Esophagus (tissue), 2 donors: ENCODE results near the gene GPC3. TPM values are rescaled to one million over a fixed set of nuclear protein-coding genes. Genes with fewer than 3 reads are reported as not detected.

Source experiments
- H3K27ac ChIP-seq, 2 donors: one replicate each; pipeline ENCODE4 v1.5.1; 2013; ENCODE audit warnings: low read depth in 2 of 2, mild to moderate bottlenecking in 2 of 2, inconsistent platforms in 1 of 2, low read length in 1 of 2, moderate library complexity in 1 of 2
- H3K27me3 ChIP-seq, 2 donors: one replicate each; pipeline ENCODE4 v1.6.1; 2013; ENCODE audit warnings: low read length in 2 of 2, control low read depth in 1 of 2, mild to moderate bottlenecking in 1 of 2; ENCODE audit not compliant: insufficient read depth in 2 of 2, control insufficient read depth in 1 of 2
- H3K36me3 ChIP-seq, 2 donors: one replicate each; pipeline ENCODE4 v1.6.1; 2013; ENCODE audit warnings: low read length in 1 of 2; ENCODE audit not compliant: control insufficient read depth in 2 of 2, insufficient read depth in 2 of 2
- H3K4me1 ChIP-seq, 2 donors: one replicate each; pipeline ENCODE4 v1.6.1; 2013; ENCODE audit warnings: low read length in 1 of 2; ENCODE audit not compliant: control insufficient read depth in 2 of 2, insufficient read depth in 2 of 2
- H3K4me3 ChIP-seq, 2 donors: one replicate each; pipeline ENCODE4 v1.5.1; 2013; ENCODE audit warnings: low read length in 2 of 2, mild to moderate bottlenecking in 2 of 2, low read depth in 1 of 2, moderate library complexity in 1 of 2
- H3K9me3 ChIP-seq, 2 donors: one replicate each; pipeline ENCODE4 v1.6.1; 2013; ENCODE audit warnings: mild to moderate bottlenecking in 2 of 2, low read depth in 1 of 2, low read length in 1 of 2, moderate library complexity in 1 of 2; ENCODE audit not compliant: control insufficient read depth in 2 of 2, insufficient read depth in 1 of 2
- WGBS, 2 donors: extraction: QIAGEN DNeasy Blood & Tissue Kit; methylation state at CpG; one replicate each; pipeline ENCODE4 v1.1.7; 2013; 5-methylcytosine and 5-hydroxymethylcytosine counted together
- polyA plus RNA-seq, 2 donors: library from polyadenylated mRNA; stranded (reverse); fragments of 200-250 nt; gene quantifications; one replicate each; pipeline ENCODE4 v1.2.3, GENCODE V29; 2013
- donor health status: healthy with polysubstance abuse.
- donor health status: Bipolar disorder and iron deficiency.

The GPC3 gene
- polyA plus RNA-seq, 2 donors = 0.10 to 0.39 TPM

- Histone ChIP-seq H3K27me3 (peaks cover 0 to 8% of the 10 kb centered on the region in 2 donors), H3K4me1 (no peaks in the 10 kb centered on the region), H3K9me3 (no peaks in the 10 kb centered on the region), H3K27ac (no peak overlapping the region), H3K36me3 (no peaks in the 10 kb centered on the region), H3K4me3 (no peak overlapping the region)
- WGBS, 2 donors = 54 to 60% methylated on average over 2 of the region's 2 CpGs
Observed at GRCh38 chrX:133754657-133755056, 230.7 kb downstream of the GPC3 start.

DNA sequence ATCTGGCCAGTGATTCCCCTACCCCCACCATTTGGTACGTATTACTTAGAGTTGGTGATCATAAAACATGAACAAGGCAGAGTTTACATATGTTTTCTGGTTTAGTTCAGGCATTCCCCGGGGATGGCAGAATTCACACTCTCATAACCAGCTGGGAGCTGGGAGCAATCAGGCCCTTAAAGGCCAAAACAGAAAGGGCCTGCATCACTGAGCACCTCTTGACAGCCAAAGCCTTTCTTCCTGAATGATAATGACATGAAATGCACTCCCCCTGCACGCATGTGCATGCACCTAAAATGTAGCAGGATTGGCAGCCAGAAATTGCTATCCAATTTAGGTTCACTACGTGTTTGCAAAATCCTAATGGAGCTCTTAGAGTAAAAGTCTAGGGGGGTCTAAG lies 235.4 kb downstream of the GPC3 start:
- 69 to 87% methylated on average over 4 of the region's 4 CpGs for WGBS, 2 donors
- H3K4me1 ChIP-seq = no peaks in the 10 kb centered on the region
- no peaks in the 10 kb centered on the region for H3K9me3 ChIP-seq
- H3K27me3 ChIP-seq = peaks cover 0 to 6% of the 10 kb centered on the region in 2 donors
- H3K36me3 ChIP-seq = no peaks in the 10 kb centered on the region
- H3K4me3 ChIP-seq = no peak overlapping the region
- no peak overlapping the region for H3K27ac ChIP-seq

- no peak overlapping the region for H3K27ac ChIP-seq
- 56 to 64% methylated on average over 4 of the region's 4 CpGs for WGBS, 2 donors
- no peaks in the 10 kb centered on the region for H3K9me3 ChIP-seq
- no peaks in the 10 kb centered on the region for H3K4me1 ChIP-seq
- H3K4me3 ChIP-seq = no peak overlapping the region
- H3K36me3 ChIP-seq = no peaks in the 10 kb centered on the region
- H3K27me3 ChIP-seq = peaks cover 0 to 2% of the 10 kb centered on the region in 2 donors
Observed at GRCh38 chrX:133749370-133749769, 236.0 kb downstream of the GPC3 start.

DNA sequence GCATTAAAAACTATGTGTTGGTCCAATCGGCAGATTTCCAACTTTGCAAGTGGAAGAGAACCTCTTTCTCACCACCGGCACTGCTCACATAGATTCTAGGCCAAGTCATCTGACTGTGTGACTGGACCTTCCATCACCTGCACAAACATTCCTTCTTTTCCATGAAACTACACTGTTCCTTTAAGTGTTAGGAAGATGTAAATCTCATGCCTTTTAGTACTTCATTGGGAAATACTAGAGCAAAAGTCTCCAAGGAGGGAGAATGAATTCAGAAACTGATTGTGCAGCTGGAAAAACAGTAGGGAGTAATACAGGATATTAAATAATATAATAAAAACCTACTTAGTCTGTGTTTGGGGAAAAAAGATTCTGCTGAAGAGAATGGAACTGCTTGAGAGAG lies 238.2 kb downstream of the GPC3 start:
- no peaks in the 10 kb centered on the region for H3K4me1 ChIP-seq
- 81 to 84% methylated on average over 2 of the region's 2 CpGs for WGBS, 2 donors
- H3K27ac ChIP-seq = no peak overlapping the region
- H3K9me3 ChIP-seq = no peaks in the 10 kb centered on the region
- no peaks in the 10 kb centered on the region for H3K27me3 ChIP-seq
- H3K4me3 ChIP-seq = no peak overlapping the region
- no peaks in the 10 kb centered on the region for H3K36me3 ChIP-seq

DNA sequence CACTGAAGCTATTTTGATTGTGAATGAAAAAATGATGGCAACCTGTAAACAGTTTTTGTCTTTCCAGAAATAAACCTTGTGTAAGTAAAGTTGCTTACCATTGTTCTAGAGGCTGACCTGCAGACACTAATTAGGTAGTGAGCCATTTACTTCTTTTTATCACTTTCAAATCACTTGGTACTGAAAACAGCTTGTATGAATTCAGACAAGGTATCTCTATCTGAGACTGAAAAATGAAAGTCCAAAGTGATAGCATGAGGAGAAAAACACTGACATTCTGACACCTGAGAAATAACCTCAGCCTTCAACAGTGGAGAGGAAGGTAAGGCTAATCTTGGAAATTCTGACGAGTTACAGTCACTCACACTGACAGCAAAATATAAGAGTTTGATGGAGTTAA lies 238.8 kb downstream of the GPC3 start:
- Histone ChIP-seq H3K9me3 (no peaks in the 10 kb centered on the region), H3K27me3 (no peaks in the 10 kb centered on the region), H3K4me1 (no peaks in the 10 kb centered on the region), H3K27ac (no peak overlapping the region), H3K36me3 (no peaks in the 10 kb centered on the region), H3K4me3 (no peak overlapping the region)
- WGBS, 2 donors = 33 to 61% methylated on average over 1 of the region's 1 CpG

DNA sequence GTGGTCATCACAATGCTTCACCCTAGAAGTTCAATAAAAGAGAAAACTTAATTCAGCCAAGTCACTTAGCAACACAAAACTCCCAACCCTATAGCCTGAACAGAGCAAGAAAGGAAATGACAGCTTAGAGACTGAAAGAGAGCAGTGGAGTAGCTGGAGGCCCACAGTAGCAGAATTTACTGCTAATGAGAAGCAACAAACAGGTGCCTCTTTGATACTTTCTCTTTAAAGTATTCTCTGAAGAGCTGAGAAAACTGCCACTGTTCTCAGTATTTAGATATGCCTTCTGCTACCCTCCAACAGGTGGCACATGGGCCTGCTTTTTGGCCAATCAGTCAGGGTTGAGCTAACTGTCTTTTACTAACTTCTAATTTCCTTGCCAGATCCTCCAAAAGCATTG lies 240.0 kb downstream of the GPC3 start:
- Histone ChIP-seq H3K4me1 (no peaks in the 10 kb centered on the region), H3K27ac (no peak overlapping the region), H3K9me3 (no peaks in the 10 kb centered on the region), H3K4me3 (no peak overlapping the region), H3K27me3 (no peaks in the 10 kb centered on the region), H3K36me3 (no peaks in the 10 kb centered on the region)

DNA sequence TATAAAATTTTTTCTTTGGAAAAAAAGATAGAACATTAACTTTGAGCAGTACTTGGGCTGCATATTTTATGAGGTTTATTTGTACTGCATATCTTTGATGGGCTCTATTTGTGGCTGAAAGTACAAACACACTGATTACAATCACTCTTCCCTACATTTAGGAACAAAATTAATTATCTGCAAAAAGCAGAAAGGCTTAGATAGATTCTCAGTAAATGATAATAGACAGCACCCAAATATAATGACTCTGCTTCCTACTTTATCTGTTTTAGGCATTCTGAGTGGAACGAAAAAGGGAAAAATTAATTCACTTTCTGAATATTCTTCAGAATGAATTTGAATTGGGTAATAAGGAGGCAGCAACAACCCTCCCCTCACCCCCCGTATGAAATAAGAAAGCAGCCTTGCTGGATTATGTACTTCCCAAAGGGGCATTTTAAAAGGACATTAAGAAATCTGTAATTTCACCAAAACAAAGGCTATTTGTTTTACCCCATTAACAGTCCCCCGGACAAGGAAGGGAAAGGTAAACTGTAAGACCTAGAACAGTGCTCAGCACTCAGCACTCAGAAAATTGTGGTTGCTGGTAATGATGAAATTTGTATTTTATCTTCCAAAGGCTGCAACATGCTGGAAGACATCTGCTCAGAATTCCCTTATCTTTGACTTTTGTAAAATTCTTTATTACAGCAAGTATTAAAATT lies 242.6 kb downstream of the GPC3 start:
- Histone ChIP-seq H3K36me3 (no peaks in the 10 kb centered on the region), H3K27ac (no peak overlapping the region), H3K27me3 (no peaks in the 10 kb centered on the region), H3K9me3 (no peaks in the 10 kb centered on the region), H3K4me3 (no peak overlapping the region), H3K4me1 (no peaks in the 10 kb centered on the region)
- 61 to 75% methylated on average over 3 of the region's 3 CpGs for WGBS, 2 donors

DNA sequence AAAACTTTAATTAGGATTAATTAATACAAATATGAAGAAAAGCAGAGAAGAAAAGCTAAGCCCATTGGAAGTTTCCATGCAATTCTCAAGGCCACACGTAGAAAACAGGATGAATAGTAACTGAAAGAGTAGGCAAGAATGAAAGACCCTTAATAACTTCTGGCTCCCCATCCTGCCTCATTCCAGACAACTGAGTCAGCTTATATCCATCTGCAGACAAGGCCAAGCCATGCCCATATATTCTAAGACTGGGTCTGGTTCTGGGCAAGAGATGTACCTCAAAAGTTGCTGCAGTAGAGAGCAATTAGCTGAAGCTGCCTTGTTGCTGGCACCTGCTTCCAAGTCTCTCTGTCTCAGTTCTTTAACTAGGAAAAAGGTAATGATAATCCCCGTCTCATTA lies 244.1 kb downstream of the GPC3 start:
- Histone ChIP-seq H3K4me3 (no peak overlapping the region), H3K27ac (no peak overlapping the region), H3K9me3 (no peaks in the 10 kb centered on the region), H3K4me1 (no peaks in the 10 kb centered on the region), H3K27me3 (no peaks in the 10 kb centered on the region), H3K36me3 (no peaks in the 10 kb centered on the region)
- 74 to 77% methylated on average over 2 of the region's 2 CpGs for WGBS, 2 donors

- Histone ChIP-seq H3K4me3 (no peak overlapping the region), H3K27ac (no peak overlapping the region), H3K4me1 (no peaks in the 10 kb centered on the region), H3K36me3 (no peaks in the 10 kb centered on the region), H3K9me3 (no peaks in the 10 kb centered on the region), H3K27me3 (no peaks in the 10 kb centered on the region)
- WGBS, 2 donors = 63 to 64% methylated on average over 2 of the region's 2 CpGs
Observed at GRCh38 chrX:133726642-133727041, 258.8 kb downstream of the GPC3 start.

DNA sequence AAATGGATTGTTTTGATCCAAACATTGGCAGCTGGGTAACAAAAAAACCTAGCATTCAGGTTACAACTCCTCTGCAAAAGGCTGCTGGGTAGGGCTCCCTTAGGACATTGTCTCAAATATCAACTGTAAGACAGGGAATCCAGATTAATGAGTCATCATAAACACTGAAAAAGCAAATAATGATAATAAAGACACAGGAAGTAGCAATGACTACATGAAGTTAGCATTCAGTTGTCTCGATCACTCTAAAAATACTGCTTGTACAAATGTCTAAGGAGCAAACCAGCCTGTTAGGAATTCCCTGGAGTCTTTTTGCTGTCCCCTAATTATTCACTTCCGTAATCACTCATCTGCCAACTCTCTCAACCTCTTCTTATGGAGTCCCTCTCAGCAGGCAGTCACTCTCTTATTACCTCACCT lies 259.2 kb downstream of the GPC3 start:
- H3K9me3 ChIP-seq = no peaks in the 10 kb centered on the region
- WGBS, 2 donors = 21 to 36% methylated on average over 2 of the region's 2 CpGs
- no peaks in the 10 kb centered on the region for H3K4me1 ChIP-seq
- no peak overlapping the region for H3K27ac ChIP-seq
- no peaks in the 10 kb centered on the region for H3K27me3 ChIP-seq
- no peak overlapping the region for H3K4me3 ChIP-seq
- no peaks in the 10 kb centered on the region for H3K36me3 ChIP-seq
